Measurements from ENCODE around the gene TBKBP1.
A peak's percentile ranks its signal among the peaks of the same experiment; 100 is the strongest.
"Not testable (repeated sequence)": the region's sequence is repeated elsewhere in the genome, so short reads cannot be mapped to it uniquely, and the experiment has no call there.

TBKBP1 gene

DNA sequence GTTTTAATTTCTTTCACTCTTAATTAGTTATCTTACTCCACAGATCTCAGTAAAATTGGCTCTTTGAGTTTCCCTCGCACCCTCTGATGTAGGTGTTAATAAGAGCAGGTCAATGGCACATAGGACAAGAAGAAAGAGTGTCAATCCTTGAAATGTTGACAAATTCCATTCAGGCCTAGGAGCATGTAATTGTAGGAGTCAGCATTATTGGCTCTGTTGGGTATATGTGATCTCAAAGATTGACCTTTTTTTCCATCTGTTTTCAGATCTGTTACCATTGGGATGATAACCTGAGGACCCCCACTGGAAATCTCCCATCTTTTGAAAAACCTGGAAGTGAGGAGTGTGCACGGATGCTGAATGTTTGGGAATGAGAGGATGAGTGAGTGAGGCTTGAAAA lies 11.8 kb upstream of the TBKBP1 start:
- DNase-seq, result no peak

DNA sequence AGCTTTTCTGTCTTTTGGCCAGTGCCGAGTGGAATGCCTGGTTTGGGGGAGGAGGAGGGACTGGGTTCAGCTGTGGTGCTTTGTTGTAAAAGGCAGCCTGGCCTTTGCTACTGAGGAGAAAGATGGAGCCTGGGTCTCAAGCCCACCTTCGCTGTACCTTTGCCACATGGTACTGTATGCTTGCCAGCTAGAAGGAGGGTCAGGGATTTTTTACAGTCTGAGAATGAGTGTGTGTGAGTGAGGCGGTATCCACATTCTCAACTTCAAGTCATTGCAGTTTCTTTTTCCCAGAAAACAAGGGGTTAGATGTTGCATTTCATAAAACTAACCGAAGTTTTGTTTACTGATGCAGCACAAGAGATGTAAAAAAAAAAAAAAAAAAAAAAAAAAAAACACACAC lies 11.2 kb upstream of the TBKBP1 start:
- DNase-seq, result not testable (repeated sequence)

DNA sequence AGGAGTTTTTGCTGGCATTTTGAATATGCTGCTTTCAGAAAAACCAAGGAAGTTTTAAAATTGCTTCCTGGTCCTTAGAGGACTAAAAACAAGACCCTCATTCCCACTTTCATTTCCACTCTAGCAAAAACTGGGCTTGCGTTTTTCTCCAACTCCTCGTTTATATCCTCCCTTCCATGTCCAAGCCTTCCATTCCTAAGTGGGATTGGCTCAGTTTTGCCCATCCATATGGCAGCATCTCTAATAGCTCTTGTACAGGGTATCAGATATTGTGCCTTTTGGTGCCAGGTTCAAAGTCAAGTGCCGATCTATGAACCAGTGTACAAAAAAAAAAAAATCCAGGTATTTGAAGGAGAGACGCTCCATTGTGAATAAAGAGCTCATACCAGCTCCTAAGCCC lies 9.9 kb upstream of the TBKBP1 start:
- DNase-seq, result no peak

DNA sequence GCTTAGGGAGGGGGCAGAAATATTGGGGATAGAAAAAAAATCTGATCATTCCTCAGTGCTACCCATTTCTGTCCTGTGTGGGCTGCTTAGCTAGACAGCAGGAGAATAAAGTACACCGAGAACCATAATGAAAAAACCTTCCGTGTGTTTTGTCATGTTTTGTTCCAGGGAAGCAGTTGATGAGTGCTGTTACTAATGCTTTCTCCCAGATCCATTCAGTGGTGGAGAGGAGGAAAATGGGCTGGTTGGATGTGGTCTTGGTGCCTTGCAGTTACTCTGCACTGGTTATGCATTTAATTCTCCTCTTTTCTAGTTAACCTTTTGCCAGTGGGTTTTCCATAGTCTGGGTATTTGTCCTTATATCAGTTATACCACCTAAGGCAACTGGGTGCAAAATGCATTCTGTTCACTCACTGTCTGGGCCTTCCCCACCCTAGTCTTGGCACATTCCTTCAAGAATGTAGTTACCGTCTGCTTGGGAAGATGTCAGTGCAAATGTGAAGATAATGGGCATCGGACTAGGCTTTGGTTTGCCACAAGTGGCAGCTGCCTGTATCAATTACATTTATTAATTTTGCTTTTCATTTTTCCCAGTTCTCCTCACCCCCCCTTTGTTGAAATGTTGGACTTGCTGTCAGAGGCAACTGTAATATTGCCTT lies 9.3 kb upstream of the TBKBP1 start:
- DNase-seq, result no peak

DNA sequence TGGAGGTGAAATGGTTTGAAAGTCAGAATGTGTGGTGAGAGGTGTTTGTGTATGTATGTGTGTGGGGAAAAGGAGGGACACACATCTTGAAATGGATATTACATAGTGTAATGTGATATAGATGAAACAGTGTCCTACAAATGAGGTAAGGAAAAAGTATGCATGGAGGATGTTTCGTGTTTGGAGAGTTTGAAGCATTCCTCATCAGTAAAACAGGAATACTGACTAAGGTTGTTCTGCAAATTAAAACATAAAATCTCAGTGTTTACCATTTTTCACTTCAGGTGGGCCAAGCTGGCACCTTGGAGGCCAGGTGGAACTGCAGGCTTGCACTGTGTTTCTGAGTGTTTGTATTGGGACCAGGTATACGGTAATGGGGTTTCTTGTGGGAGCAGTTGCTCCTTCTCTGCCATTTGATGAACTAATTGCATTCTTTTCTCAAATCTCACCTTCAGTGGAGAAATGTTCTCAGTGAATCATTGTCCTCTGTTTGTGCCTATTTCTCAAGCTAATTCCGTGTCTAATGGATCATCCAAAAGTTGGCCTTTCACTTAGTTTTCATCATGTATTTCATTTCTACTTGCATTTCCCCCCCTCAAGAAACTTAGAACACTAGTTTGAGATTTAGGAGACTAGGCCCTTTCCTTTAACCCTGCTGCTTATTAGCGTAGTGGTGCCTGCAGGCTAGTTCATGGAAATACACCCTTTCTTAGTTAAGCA lies 8.2 kb upstream of the TBKBP1 start:
- DNase-seq, result no peak

DNA sequence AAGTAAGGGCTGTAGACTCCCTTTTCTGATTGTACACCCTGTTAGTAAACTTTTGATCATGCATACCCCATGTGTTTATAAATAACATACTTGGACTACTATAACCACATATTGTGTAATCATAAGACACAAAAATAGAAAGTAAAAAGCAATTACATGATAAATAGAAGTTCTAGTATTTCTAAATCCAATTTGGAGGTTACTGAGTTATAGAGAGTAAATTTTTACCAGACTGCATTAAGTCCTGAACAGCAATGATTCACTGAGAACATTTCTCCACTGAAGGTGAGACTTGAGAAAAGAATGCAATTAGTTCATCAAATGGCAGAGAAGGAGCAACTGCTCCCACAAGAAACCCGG lies 7.7 kb upstream of the TBKBP1 start:
- DNase-seq, result no peak

DNA sequence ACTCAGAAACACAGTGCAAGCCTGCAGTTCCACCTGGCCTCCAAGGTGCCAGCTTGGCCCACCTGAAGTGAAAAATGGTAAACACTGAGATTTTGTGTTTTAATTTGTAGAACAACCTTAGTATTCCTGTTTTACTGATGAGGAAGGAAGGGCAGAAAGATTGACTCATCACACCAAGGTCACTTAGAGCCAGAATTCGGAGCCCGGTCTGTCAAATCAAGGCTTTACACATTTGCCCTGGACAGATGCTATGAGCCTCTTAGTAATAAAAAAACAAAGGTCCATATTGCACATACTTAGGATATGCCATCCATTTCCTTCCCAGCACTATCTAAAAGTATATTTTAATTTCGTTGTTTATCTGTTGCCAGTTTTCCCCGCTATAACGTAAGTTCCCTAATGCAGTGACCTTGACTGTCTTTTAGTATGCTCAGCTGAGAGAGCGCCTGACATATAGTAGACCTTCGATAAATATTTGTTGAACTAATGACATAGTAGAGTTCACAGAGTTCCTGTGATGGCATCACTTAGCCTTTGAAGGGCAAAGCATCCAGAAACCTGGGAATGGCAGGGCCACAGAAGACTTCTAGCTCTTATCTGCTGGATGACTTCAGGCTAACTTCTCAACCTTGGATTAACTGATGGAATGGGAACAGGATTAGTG lies 7.2 kb upstream of the TBKBP1 start:
- DNase-seq, result no peak

DNA sequence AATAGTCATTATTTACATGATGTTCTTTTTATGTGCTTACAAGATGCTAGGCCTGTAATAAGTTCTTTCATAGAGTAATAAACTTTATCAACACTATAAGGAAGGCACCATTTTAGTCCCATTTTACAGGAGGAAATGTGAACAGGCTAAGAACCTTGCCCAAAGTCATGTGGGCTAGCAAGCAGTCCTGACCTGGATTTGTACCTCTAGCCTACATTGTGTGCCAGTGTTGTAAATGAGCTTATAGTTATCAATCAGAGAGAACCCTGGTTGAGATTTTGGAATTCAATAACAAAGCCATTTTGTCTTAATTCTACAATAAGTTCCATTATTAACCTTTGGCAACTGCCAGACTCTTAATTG lies 6.7 kb upstream of the TBKBP1 start:
- no peak for DNase-seq

DNA sequence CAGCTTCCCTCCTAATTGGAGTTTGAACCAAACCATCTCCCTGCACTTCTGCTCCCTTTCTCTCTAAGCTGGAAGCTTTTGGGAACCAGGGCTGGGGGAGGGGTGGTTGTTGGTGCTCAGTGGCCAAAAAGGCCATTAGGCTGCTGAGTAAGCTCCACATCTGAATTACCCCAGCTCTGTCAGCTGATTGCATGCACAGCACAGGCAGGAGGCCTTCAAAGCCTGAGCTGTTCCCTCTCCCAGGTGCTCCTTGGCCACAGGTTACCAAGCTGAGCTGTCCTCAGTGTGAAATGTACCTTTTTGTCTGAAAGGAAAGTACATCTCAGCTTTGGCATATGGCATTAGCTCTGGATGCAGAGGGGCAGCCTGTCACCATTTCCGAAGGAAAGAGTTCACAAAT lies 6.2 kb upstream of the TBKBP1 start:
- DNase-seq, result no peak

DNA sequence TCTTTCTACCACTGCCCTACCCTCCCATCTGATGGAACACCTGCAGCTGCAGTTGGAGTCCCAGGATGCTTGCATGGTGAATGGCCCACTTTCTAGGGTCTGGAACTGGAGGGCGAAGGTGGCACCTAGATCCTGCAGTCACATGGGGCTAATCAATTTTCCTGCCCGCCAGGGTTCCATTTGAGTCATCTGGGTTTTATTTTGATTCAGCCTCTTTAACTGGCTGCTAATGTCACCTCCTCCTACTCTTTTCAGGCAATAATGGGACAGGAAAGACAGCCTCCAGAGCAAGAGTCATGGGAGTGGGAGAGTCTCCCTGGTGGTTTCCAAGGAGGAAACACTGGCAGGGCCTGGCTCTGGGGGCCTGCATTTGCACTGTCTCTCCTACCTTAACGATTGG lies 3.8 kb upstream of the TBKBP1 start:
- DNase-seq, result no peak

DNA sequence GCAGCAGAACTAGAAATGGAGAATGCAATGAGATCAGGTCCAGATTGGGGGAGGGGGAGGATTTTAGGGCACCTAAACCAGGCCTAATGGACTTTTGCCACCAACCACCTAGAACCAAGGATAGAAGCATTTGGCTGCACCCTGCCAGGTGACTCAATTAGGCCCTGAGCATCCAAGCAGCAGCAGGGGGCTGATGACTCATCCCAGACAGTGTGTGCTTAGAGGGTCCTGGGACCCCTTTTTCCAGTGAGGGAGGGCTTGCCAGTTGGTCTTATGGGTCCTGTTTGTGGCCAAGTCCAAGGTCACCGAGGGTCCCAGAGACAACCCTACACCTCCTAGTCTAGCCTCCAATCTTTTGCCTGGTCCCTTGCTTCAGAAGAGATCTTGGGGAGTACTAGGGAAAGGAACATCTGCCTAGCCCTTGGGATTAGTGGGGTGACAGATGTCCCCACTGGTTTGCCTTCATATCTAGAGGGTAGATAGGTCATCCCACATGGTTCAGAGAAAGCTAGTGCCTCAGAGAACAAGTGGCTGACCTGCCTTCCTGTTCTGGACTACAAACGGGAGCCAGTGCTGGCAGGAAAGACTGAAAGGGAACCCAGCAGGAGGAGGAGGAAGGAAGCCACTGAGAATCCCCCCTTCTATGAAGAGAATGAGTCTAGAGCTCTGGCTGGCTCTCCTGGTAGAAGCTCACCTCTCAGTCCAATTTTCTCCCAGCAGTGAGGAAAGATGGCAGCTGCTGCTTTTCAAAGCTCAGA lies 1.6 kb upstream of the TBKBP1 start:
- DNase-seq, result no peak

DNA sequence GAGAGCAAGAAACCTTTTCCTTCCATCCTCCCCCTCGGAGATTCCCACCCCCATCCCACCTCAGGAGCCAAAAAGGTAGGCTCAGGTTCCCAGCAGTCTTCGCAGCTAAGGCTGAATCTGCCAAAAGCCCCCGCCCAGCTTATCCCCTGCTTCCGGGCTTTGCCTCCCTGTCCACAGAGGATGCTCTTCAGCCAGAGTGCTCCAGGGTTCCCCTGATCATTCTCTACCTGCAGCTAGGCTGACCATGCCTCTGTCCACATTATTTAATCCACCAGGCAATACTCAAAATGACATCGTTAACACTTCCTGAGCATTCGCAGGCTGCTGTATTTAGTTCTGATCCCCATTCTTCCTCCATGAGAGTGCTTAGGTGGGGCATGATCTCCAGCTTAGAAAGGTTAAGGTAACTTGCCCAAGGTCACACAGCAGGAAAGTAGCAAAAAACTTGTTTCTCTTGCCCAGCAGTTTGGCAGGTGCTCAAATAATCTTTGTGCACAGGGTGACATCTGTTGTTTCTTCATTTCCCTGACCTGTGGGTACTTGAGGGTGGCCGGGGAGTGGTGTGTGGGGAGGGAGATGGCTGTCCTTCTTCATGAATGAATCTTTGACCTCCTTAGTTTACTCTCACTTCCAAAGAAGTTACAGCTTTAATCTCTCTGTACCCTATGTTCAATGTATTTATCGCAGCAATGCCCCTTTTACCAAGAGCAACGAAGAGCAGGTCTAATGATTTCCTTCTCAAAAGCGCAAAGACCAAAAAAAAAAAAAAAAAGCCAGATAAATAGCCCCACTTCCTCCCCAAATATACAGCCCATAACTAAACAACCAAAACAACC lies 848 bp upstream of the TBKBP1 start:
- DNase-seq, result no peak

DNA sequence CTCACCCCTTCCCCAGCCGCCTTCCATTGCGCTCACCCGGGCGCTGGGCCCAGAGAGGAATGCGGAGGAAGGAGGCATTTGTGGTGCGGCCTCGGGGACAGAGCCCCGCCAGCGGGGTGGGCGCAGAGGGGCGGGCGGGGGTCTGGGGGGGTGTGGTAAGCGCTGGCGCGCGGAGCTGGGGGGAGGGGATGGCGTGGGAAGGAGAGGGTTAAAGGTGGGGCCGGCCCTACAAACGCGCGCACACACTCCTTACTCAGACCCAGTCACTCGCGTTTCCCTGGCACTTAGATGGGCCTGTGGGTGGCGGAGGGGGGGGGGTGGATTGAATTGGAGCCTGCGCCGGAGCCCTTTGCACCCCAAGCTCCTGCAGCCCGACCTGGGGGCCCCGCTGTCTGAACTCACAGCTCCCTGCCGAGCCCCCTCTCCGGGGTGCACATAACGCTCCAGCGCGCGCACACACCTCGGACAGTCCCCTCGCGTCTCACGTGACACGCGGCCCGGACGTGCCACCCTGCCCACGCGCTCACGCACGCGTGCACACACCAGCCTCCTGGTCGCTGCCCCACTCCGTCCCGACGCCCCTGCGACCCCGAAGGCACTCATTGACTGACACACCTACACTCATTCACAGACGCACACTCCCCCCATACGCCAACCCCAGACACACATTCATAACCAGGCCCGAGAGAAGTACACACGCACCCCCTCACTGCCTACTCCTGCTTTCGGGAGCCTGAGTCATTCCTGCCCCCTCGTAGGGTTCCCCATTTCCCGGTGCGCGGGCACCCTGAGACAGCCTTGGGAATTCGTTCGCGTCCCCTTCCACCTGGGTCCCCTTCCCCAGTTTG lies 844 bp downstream of the TBKBP1 start:
- peak; percentile 63 for DNase-seq

DNA sequence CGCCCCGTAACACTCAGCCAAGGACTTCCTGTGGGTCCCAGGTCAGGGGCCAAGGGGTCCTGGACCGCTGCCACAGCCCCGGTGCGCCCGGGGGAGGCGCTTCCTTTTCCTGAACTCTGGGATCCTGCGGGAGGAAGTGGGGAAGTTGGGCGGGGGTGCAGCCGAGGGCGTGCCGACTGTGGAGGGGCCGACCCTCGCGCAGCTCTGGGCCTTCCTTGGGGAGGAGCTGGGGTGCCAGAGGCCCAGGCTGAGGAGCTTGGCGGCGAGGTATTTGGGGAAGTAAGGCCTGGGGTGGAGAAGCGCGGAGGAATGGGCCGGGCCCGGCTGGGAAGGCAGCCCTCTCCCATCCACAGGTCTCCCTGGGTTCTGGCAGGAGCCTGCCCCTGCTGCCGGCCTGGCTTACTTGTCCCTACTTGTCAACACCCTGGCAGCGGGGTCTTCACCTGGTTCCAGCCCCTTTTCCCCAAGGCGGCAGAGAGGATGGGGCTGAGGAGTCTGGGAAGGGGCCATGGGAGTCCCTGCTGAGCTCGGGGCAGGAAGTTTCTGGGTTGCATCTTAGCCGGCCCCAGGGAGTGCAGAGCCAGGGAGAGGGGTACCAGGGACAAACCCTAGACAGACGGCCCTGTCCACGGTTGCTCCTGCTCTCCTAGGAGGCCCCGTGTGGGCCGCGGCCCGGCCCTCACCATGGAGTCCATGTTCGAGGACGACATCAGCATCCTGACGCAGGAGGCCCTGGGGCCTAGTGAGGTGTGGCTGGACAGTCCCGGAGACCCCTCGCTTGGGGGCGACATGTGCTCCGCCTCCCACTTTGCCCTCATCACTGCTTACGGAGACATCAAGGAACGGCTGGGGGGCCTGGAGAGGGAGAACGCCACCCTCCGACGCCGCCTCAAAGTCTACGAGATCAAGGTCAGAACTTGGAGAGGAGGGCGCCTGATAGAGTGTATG lies 1.7 kb downstream of the TBKBP1 start:
- DNase-seq, result no peak

DNA sequence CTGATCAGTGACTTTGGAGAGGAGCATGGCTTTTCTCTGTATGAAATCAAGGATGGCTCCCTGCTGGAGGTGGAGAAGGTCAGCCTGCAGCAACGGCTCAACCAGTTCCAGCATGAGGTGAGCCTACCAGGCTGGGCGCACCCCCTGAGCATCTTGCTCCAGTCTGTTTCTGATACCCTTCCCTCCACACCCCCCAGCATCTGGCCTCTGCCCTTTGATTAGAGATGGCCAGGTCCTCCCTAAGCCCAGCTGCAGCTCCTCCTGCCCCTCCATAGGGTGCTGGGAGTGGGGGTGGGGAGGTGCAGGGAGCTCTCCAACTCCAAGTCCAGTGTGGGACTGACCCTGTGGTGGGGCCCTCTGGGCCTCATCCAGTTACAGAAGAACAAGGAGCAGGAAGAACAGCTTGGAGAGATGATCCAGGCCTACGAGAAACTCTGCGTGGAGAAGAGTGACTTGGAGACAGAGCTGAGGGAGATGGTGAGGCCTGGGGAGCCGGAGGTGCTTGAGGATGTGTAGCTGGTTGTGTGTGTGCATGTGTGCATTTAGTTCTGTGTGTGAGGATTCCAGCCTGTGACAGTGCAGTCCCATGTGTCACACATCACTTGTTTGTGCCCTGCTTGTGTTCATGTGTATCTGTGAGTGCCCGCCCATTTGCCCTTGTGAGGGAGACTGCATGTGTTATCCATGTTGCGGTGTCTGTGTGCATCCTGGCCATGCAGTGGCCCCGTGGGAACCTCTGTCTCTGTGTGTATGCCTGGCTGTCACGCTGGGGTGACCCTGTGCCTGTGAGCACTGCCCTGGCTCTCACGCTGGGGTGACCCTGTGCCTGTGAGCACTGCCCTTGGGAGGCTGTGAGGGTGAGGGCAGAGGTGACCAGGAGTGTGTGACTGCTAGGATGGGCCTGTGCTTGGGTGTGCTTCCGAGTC lies 3.0 kb downstream of the TBKBP1 start:
- DNase-seq, result no peak

DNA sequence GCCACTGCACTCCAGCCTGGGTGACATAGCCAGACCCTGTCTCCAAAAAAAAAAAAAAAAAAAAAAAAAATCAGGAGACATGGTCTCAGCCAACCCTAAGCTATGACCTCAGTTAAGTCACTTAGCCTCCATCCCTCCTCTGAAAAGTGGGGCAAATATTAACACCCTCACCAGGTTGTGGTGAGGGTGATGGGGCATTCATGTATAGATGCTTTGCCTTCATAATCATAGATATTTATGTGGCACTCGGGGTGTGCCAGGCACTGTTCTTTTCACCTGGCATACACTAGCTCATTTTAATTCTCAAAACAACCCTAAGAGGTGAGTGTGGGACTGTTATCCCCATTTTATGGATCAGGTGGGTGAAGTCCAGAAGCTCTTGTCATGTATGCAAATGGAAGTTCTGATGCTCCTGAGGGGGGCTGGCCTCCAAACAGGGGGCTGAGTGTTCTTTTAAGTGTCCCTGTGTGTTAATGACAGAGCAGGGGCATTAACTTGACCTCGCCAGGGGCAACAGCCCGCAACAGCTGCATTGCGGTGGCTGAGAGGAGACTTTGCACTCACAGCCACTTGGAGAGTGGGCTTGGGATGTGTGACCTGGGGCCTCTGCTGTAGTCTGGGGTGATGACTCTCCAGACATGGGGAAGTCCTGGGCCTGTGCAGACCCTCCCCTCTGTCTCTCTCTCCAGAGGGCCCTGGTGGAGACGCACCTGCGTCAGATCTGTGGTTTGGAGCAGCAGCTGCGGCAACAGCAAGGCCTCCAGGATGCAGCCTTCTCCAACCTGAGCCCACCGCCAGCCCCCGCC lies 4.1 kb downstream of the TBKBP1 start:
- no peak for DNase-seq

DNA sequence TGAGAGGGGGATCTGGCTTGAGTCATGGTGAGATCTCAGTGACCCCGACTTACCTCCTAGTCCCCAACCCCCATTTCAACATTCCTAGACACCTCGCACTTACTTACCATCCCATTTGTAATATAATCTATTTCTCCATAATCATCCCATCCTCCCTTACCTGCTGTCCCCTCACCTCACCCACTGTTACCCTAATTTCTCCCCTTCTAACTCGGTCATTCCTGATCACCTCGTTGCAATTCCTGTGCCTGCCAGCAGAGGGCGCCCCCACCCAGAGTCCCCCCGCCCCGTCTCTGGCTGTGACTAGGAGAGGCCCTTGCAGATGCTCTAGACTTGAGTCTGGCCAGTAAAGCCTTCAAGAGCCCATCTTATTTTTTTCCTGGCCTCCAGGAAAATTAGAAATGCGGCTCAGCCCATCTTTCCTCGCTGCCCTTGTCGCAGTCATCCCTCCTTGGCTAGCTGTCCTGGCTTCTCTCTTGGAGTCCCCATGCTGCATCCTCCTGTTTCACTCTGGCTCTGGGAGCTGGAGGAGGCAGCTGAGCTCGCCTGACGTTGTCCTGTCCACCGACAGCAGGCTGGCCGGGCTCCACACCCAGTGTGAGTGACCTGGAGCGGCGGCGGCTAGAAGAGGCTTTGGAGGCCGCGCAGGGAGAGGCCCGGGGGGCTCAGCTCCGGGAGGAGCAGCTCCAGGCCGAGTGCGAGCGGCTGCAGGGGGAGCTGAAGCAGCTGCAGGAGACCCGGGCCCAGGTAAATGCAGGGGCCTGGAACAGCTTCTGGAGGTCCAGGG lies 5.0 kb downstream of the TBKBP1 start:
- DNase-seq, result peak; percentile 87

DNA sequence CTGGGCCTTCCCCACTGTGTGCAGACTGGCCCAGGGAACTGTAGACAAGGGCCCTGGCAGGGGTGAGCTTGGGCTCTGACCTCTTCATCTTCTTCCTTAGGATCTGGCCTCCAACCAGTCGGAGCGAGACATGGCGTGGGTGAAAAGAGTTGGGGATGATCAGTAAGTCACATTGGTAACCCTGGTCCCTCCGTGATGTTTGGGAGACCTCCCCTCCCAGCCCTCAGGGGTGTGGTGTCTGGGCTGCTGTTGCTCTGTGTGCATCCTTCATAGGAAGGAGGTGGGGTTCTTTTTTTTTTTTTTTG lies 5.5 kb downstream of the TBKBP1 start:
- no peak for DNase-seq
